Activated B cell treated with CpG ODN at 0.5 μM for 24 hours (primary cell): Measurements from ENCODE around the gene BAHCC1. TPM values are rescaled to one million over a fixed set of nuclear protein-coding genes. Genes with fewer than 3 reads are reported as not detected.

ENCODE experiments used
- ATAC-seq: fragments of 200-7000 bp; cut with Tn5 transposase; one replicate; pipeline ENCODE4 v1.10.0; 2021; ENCODE audit warnings: low read depth, mild to moderate bottlenecking, moderate library complexity
- CTCF ChIA-PET: fragments of 350-600 bp; sonication (Branson Sonifier 250); formaldehyde crosslinking; loops from one replicate; lab custom pipeline; 2021; ENCODE audit warnings: antibody characterized with exemption; lab: Charles Lee
- POLR2A ChIA-PET: fragments of 350-600 bp; sonication (Branson Sonifier 250); formaldehyde crosslinking; loops from one replicate; lab custom pipeline; 2021; ENCODE audit warnings: antibody characterized with exemption; lab: Charles Lee
- DNase-seq: peaks from one replicate; pipeline ENCODE4 v3.0.0; 2022
- H3K27ac Mint-ChIP-seq: one replicate; pipeline ENCODE4 v1.8.0; 2020; ENCODE audit warnings: mixed read lengths
- H3K27me3 Mint-ChIP-seq: one replicate; pipeline ENCODE4 v1.8.0; 2021; ENCODE audit warnings: mixed read lengths
- H3K36me3 Mint-ChIP-seq: one replicate; pipeline ENCODE4 v1.8.0; 2021; ENCODE audit warnings: low read depth, mixed read lengths
- H3K4me1 Mint-ChIP-seq: one replicate; pipeline ENCODE4 v1.8.0; 2021; ENCODE audit warnings: mixed read lengths
- H3K4me3 Mint-ChIP-seq: one replicate; pipeline ENCODE4 v1.8.0; 2020; ENCODE audit warnings: mild to moderate bottlenecking, mixed read lengths
- H3K9me3 Mint-ChIP-seq: one replicate; pipeline ENCODE4 v1.8.0; 2020; ENCODE audit warnings: mixed read lengths
- intact Hi-C: fragments of 100-400 bp; cut with micrococcal nuclease; formaldehyde crosslinking; loops from one replicate; pipeline ENCODE4 v1.15.1; 2024
- total RNA-seq: library from RNA; stranded (reverse); gene quantifications from 2 replicates; pipeline ENCODE4 v1.2.3, GENCODE V29; 2022
- TF ChIP-seq, protein P1 (sequence below): fragments of 200-600 bp; IDR thresholded peaks from one replicate; pipeline ENCODE4 v1.8.0; 2022; ENCODE audit warnings: antibody characterized with exemption, mild to moderate bottlenecking

BAHCC1 gene
- total RNA-seq, 1 donor from 2014 or later, result 0.13 TPM

DNA sequence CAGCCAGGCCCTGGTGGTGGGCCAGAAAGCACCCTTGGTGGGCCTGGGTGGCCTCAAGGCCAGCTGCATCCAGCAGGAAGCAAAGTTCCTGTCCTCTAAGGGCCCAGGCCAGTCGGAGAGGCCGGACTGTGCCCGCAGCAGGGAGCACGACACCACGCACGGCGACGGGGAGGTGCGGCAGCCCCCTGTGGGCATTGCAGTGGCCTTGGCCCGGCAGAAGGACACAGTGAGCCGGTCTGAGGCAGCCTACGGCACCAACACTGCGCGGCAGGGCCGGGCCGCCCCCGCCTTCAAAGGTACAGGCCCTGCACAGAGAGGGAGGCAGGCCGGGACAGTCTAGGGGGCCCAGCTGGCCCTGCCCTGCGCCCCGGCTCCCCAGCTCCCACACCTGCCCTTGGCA, 48.0 kb downstream of the BAHCC1 start:
- no peak overlapping the region for H3K4me3 Mint-ChIP-seq
- TF ChIP-seq, protein P1, sequence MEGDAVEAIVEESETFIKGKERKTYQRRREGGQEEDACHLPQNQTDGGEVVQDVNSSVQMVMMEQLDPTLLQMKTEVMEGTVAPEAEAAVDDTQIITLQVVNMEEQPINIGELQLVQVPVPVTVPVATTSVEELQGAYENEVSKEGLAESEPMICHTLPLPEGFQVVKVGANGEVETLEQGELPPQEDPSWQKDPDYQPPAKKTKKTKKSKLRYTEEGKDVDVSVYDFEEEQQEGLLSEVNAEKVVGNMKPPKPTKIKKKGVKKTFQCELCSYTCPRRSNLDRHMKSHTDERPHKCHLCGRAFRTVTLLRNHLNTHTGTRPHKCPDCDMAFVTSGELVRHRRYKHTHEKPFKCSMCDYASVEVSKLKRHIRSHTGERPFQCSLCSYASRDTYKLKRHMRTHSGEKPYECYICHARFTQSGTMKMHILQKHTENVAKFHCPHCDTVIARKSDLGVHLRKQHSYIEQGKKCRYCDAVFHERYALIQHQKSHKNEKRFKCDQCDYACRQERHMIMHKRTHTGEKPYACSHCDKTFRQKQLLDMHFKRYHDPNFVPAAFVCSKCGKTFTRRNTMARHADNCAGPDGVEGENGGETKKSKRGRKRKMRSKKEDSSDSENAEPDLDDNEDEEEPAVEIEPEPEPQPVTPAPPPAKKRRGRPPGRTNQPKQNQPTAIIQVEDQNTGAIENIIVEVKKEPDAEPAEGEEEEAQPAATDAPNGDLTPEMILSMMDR, result no peak
- H3K36me3 Mint-ChIP-seq, result no peaks in the 10 kb centered on the region
- ChIA-PET CTCF (no interaction called here), POLR2A (no interaction called here)
- H3K9me3 Mint-ChIP-seq, result no peaks in the 10 kb centered on the region
- H3K4me1 Mint-ChIP-seq, result peaks cover 4% of the 10 kb centered on the region
- H3K27me3 Mint-ChIP-seq, result peaks cover 8% of the 10 kb centered on the region
- intact Hi-C loops, result no loop called here
- H3K27ac Mint-ChIP-seq, result no peak overlapping the region
- no peak for ATAC-seq
- no peak for DNase-seq

DNA sequence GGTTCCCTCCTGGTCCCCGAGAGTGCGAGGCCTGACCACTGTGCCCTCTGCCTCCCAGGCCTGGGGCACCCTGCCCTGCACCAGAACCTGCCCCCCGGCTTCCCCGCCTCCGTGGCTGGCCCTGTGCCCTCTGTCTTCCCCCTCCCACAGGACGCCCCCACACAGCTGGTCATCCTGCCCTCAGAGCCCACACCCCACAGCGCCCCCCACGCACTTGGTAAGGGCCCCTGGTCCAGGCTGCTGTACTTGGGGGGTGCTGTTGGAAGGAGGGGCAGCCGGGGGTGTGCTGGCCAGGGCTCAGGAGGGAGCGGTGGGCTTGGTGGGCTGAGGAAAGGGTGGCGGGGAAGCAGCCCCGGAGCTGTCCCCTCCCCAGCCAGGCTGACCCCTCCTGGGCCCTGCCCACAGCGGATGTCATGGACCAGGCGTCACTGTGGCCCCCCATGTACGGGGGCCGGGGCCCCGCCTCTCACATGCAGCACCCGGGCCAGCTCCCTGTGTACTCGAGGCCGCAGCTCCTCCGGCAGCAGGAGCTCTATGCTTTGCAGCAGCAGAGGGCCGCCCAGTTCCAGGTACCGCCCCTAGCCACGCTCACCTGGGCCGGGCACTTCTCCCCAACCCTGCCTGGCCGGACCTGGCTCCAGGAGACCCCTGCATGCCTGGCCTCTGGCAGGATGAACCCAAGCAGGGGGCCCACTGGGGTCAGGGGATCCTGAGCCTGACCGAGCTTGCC, 49.5 kb downstream of the BAHCC1 start:
- no peak overlapping the region for H3K27ac Mint-ChIP-seq
- no peak overlapping the region for H3K4me3 Mint-ChIP-seq
- DNase-seq (no peak), ATAC-seq (no peak)
- TF ChIP-seq, protein P1, result no peak
- intact Hi-C loops, result no loop called here
- no peaks in the 10 kb centered on the region for H3K9me3 Mint-ChIP-seq
- CTCF ChIA-PET, result no interaction called here
- H3K27me3 Mint-ChIP-seq, result peaks cover 5% of the 10 kb centered on the region
- POLR2A ChIA-PET, result no interaction called here
- H3K36me3 Mint-ChIP-seq, result no peaks in the 10 kb centered on the region
- H3K4me1 Mint-ChIP-seq, result peaks cover 4% of the 10 kb centered on the region

DNA sequence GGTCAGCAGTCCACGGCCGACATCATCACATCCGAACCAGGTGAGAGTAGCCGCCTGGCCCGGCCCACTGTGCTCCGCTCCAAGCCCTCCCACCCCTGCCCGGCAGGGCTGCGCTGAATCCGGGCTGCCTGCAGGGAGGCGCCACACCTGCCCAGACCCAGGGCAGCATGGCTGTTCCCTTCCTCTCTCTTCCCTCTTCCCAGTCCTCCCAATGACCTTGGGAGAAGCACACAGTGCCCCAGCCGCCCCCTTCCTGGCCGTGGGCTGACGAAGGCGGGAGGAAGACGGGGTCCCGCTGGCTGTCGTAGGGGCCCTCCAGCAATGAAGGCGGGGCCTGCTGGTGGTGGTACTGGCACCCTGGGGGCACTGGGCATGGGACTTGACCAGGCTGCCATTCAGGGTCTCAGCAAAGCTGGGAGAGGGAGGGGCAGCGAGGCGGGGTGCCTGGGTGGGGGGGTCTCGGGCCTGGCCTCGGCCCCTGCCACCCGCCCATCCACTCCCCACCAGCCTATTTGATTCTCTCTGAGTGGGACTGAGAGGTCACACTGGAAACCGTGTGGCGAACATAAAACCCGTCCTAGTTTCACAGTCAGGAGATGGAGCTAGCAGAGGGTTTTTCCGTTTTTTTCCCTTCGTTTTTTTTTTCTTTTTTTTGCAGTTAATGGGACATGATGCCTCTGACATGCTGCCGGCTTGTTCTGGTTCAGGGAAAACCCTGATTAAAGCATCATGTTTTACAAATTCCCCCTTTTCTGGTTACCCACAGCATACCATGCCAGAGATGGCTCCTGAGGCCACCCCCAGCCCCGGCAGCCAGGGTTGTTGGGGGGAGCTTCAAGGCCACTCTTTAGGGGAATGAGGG, 50.6 kb downstream of the BAHCC1 start:
- Mint-ChIP-seq H3K4me1 (peaks cover 4% of the 10 kb centered on the region), H3K9me3 (no peaks in the 10 kb centered on the region), H3K27me3 (peaks cover 6% of the 10 kb centered on the region), H3K36me3 (no peaks in the 10 kb centered on the region), H3K4me3 (no peak overlapping the region), H3K27ac (no peak overlapping the region)
- TF ChIP-seq, protein P1, result no peak
- no peak for ATAC-seq
- no peak for DNase-seq
- intact Hi-C loops, result no loop called here
- CTCF ChIA-PET, result no interaction called here
- POLR2A ChIA-PET, result no interaction called here

DNA sequence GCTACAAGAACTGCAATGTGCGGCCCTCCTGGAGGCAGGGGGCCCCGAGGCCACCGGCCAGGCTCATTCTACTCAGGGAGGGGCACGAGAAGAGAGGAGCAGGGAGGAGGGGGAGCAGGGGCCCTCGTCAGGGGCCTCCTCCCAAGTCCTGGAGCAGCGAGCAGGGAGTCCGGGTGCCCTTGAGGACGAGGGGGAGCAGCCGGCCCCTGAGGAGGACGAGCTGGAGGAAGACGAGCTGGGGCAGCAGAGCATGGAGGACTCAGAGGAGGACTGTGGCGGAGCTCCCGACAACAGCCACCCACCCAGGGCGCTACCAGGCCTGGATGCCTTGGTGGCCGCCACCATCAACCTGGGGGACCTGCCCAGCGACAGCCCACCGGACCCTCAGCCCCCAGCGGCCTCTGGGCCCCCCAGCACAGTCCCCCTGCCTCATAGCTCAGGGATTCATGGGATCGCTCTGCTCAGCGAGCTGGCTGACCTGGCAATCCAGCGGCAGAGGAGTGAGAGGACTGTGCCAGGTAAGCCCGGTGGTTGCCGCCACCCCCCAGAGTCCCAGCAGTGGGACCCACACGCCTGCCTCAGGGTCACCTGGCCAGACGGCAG, 52.2 kb downstream of the BAHCC1 start:
- H3K9me3 Mint-ChIP-seq, result no peaks in the 10 kb centered on the region
- CTCF ChIA-PET, result no interaction called here

More for the DNA sequence above, 52.2 kb downstream of the BAHCC1 start:
- TF ChIP-seq, protein P1, result no peak
- Mint-ChIP-seq H3K27me3 (peaks cover 2% of the 10 kb centered on the region), H3K27ac (no peak overlapping the region), H3K36me3 (no peaks in the 10 kb centered on the region), H3K4me3 (no peak overlapping the region), H3K4me1 (peaks cover 4% of the 10 kb centered on the region)
- intact Hi-C loops, result no loop called here
- ATAC-seq, result no peak
- POLR2A ChIA-PET, result interaction anchor here (0.6 kb wide), 1 partner anchor 225 kb away, joined by 3 read pairs; the partner anchor contains the start of gene CEP131
- DNase-seq, result no peak
